HG03066 (cell line): Measurements from ENCODE around the gene FSD1.
"Not testable (repeated sequence)": the region's sequence is repeated elsewhere in the genome, so short reads cannot be mapped to it uniquely, and the experiment has no call there.

Experiments
- ATAC-seq: cut with Tn5 transposase; IDR thresholded peaks from one replicate; pipeline ENCODE4 v1.9.1; 2021; ENCODE audit warnings: low read depth; ENCODE audit not compliant: unreplicated experiment

FSD1 gene

GRCh38 chr19:4304538-4305256 lies at the start of gene FSD1:
FSD1 (plus strand) TSS chr19:4304598; CDS start chr19:4304747, 149 bp downstream.
- no peak for ATAC-seq

- ATAC-seq: no peak
These were observed 47.8 kb upstream of the FSD1 start for GRCh38 chr19:4256563-4256962.

- no peak for ATAC-seq
These were observed 47.4 kb upstream of the FSD1 start for GRCh38 chr19:4257025-4257424.

GRCh38 chr19:4258181-4258580 lies 46.2 kb upstream of the FSD1 start:
- no peak for ATAC-seq

- ATAC-seq: no peak
These were observed 43.7 kb upstream of the FSD1 start for GRCh38 chr19:4260613-4261191.

GRCh38 chr19:4264812-4265211 lies 39.6 kb upstream of the FSD1 start:
- ATAC-seq: no peak

GRCh38 chr19:4266253-4267000 lies 38.0 kb upstream of the FSD1 start:
- ATAC-seq: no peak

GRCh38 chr19:4267101-4267900 lies 37.1 kb upstream of the FSD1 start:
- ATAC-seq: no peak

GRCh38 chr19:4267901-4268815 lies 36.2 kb upstream of the FSD1 start:
- no peak for ATAC-seq

GRCh38 chr19:4268816-4269430 lies 35.5 kb upstream of the FSD1 start:
- no peak for ATAC-seq

GRCh38 chr19:4272894-4273293 lies 31.5 kb upstream of the FSD1 start:
- no peak for ATAC-seq

GRCh38 chr19:4274321-4274686 lies 30.1 kb upstream of the FSD1 start:
- not testable (repeated sequence) for ATAC-seq

GRCh38 chr19:4277191-4277696 lies 27.2 kb upstream of the FSD1 start:
- ATAC-seq: no peak

- ATAC-seq: no peak
These were observed 26.4 kb upstream of the FSD1 start for GRCh38 chr19:4278010-4278409.

GRCh38 chr19:4278419-4279266 lies 25.8 kb upstream of the FSD1 start, which contains the start of gene SHD:
SHD (plus strand) TSS chr19:4279266; CDS start chr19:4280064, 798 bp downstream.
- ATAC-seq: no peak

GRCh38 chr19:4279267-4279529 lies 25.2 kb upstream of the FSD1 start:
- no peak for ATAC-seq

GRCh38 chr19:4279530-4280422 lies 24.6 kb upstream of the FSD1 start:
- no peak for ATAC-seq
